Measurements from ENCODE around the gene RPL22.

DNA sequence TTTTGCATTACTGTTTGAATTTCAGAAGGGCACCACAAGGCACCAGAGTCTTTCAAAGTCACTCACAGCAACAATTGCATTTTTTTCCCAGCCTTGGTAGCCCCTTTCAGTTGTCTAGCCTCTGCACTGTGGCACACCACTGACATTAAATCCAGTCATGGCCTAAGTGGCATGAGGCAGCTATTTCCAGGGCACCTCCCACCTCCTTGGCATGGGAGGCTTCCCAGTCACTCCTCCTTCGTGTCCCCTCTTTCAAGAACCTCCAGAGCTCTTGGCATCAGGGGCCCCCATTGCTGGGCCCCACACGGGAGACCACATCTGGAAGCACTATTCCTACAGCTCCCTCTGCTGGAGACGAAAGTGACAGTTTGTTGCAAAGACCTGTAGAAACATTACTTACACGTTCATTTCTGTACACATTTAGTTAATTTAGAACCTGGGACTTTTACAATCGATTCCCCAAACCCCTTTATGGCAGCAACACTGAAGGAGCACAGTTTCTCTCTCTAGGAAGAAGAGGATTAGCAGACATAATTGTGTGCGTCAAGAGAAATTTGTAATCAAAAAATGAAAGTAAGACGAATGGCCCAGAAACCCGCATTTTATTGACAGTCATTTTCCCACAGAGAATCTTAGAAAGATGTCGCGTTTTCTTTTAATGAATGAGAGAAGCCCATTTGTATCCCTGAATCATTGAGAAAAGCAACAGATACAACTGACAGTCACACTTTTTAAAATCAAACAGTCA is 13.6 kb downstream of the RPL22 start:
- TF ChIP-seq, protein P1, sequence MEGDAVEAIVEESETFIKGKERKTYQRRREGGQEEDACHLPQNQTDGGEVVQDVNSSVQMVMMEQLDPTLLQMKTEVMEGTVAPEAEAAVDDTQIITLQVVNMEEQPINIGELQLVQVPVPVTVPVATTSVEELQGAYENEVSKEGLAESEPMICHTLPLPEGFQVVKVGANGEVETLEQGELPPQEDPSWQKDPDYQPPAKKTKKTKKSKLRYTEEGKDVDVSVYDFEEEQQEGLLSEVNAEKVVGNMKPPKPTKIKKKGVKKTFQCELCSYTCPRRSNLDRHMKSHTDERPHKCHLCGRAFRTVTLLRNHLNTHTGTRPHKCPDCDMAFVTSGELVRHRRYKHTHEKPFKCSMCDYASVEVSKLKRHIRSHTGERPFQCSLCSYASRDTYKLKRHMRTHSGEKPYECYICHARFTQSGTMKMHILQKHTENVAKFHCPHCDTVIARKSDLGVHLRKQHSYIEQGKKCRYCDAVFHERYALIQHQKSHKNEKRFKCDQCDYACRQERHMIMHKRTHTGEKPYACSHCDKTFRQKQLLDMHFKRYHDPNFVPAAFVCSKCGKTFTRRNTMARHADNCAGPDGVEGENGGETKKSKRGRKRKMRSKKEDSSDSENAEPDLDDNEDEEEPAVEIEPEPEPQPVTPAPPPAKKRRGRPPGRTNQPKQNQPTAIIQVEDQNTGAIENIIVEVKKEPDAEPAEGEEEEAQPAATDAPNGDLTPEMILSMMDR (IDR thresholded peaks at IDR 0.05): no peak
- TF ChIP-seq POLR2AphosphoS5 (IDR thresholded peaks at IDR 0.05): no peak
- TF ChIP-seq POLR2A (IDR thresholded peaks at IDR 0.05): no peak
